WTC11 (cell line): ENCODE results near the gene OGDH. TPM values are rescaled to one million over a fixed set of nuclear protein-coding genes. Genes with fewer than 3 reads are reported as not detected.

ENCODE experiments used
- ATAC-seq: fragments of 200-7000 bp; cut with Tn5 transposase; 2 replicates; pipeline ENCODE4 v1.10.0; 2021; ENCODE audit warnings: mild to moderate bottlenecking, moderate library complexity
- CTCF ChIA-PET: fragments of 300-600 bp; sonication (Branson Sonifier 250); formaldehyde crosslinking; loops from one replicate; lab custom pipeline; 2021; ENCODE audit warnings: antibody characterized with exemption; lab: Charles Lee
- POLR2A ChIA-PET: fragments of 350-600 bp; sonication (Branson Sonifier 250); formaldehyde crosslinking; loops from one replicate; lab custom pipeline; 2021; ENCODE audit warnings: antibody characterized with exemption; lab: Charles Lee
- DNase-seq: peaks from one replicate; pipeline ENCODE4 v3.0.0; 2021; ENCODE audit warnings: low spot score
- H3K27ac Mint-ChIP-seq: 2 replicates; pipeline ENCODE4 v1.8.0; 2021; ENCODE audit warnings: mixed read lengths
- H3K27me3 Mint-ChIP-seq: 2 replicates; pipeline ENCODE4 v1.8.0; 2021; ENCODE audit warnings: low read depth, mild to moderate bottlenecking, moderate library complexity, mixed read lengths
- H3K36me3 Mint-ChIP-seq: 2 replicates; pipeline ENCODE4 v1.8.0; 2021; ENCODE audit warnings: mixed read lengths
- H3K4me1 Mint-ChIP-seq: 2 replicates; pipeline ENCODE4 v1.8.0; 2022; ENCODE audit warnings: mixed read lengths
- H3K4me3 Mint-ChIP-seq: 2 replicates; pipeline ENCODE4 v1.8.0; 2021; ENCODE audit warnings: mild to moderate bottlenecking, moderate library complexity, mixed read lengths
- H3K9me3 Mint-ChIP-seq: 2 replicates; pipeline ENCODE4 v1.8.0; 2021; ENCODE audit warnings: mixed read lengths
- ATF1 ChIP-seq: sonication (generic); formaldehyde crosslinking; IDR thresholded peaks from 2 replicates; pipeline ENCODE4 v1.8.1; 2023; ENCODE audit warnings: mild to moderate bottlenecking, moderate library complexity, missing genetic modification reagents
- FOXJ3 ChIP-seq: sonication (generic); formaldehyde crosslinking; IDR thresholded peaks from 2 replicates; pipeline ENCODE4 v1.9.0; 2021; ENCODE audit warnings: missing genetic modification reagents, mild to moderate bottlenecking, borderline replicate concordance
- GRHL2 ChIP-seq: fragments of 250-450 bp; sonication (Bioruptor Pico); IDR thresholded peaks from 2 replicates; pipeline ENCODE4 v1.8.0; 2022; ENCODE audit warnings: mild to moderate bottlenecking, moderate library complexity; ENCODE audit not compliant: insufficient replicate concordance, severe bottlenecking
- JAZF1 ChIP-seq: fragments of 250-450 bp; sonication (Bioruptor Pico); IDR thresholded peaks from 2 replicates; pipeline ENCODE4 v1.9.0; 2021; ENCODE audit warnings: moderate library complexity, mild to moderate bottlenecking, inconsistent platforms
- JUN ChIP-seq: sonication (generic); formaldehyde crosslinking; IDR thresholded peaks from 2 replicates; pipeline ENCODE4 v1.8.0; 2023; ENCODE audit warnings: mild to moderate bottlenecking, missing genetic modification reagents
- MXD4 ChIP-seq: fragments of 250-450 bp; sonication (Bioruptor Pico); IDR thresholded peaks from 2 replicates; pipeline ENCODE4 v1.8.0; 2021; ENCODE audit warnings: mild to moderate bottlenecking, moderate library complexity, borderline replicate concordance
- NR3C1 ChIP-seq: sonication (generic); formaldehyde crosslinking; conservative IDR thresholded peaks from 2 replicates; pipeline ENCODE4 v1.8.1; 2023; ENCODE audit warnings: low read depth, mild to moderate bottlenecking, missing genetic modification reagents
- PRDM15 ChIP-seq: sonication (generic); formaldehyde crosslinking; IDR thresholded peaks from 2 replicates; pipeline ENCODE4 v1.8.0; 2022; ENCODE audit warnings: missing genetic modification reagents
- PREB ChIP-seq: sonication (generic); formaldehyde crosslinking; IDR thresholded peaks from 2 replicates; pipeline ENCODE4 v1.8.1; 2022; ENCODE audit warnings: mild to moderate bottlenecking, missing genetic modification reagents, moderate library complexity, borderline replicate concordance
- SMAD3 ChIP-seq: sonication (generic); formaldehyde crosslinking; IDR thresholded peaks from 2 replicates; pipeline ENCODE4 v1.8.0; 2022; ENCODE audit warnings: missing genetic modification reagents, mild to moderate bottlenecking, borderline replicate concordance
- TP53 ChIP-seq: sonication (generic); formaldehyde crosslinking; IDR thresholded peaks from 2 replicates; pipeline ENCODE4 v1.8.1; 2023; ENCODE audit warnings: mild to moderate bottlenecking, missing genetic modification reagents
- ZNF396 ChIP-seq: fragments of 250-450 bp; sonication (Bioruptor Pico); IDR thresholded peaks from 2 replicates; pipeline ENCODE4 v1.8.0; 2021; ENCODE audit warnings: mild to moderate bottlenecking, moderate library complexity, borderline replicate concordance
- ZNF425 ChIP-seq: fragments of 250-450 bp; sonication (Bioruptor Pico); conservative IDR thresholded peaks from 2 replicates; pipeline ENCODE4 v1.9.0; 2021; ENCODE audit warnings: mild to moderate bottlenecking
- ZNF671 ChIP-seq: fragments of 250-450 bp; sonication (Bioruptor Pico); IDR thresholded peaks from 2 replicates; pipeline ENCODE4 v1.8.0; 2021; ENCODE audit warnings: mild to moderate bottlenecking
- total RNA-seq: library from RNA; stranded (reverse); gene quantifications from 3 replicates; pipeline ENCODE4 v1.2.3, GENCODE V29; 2021
- TF ChIP-seq, protein P1 (sequence below): fragments of 250-450 bp; sonication (Bioruptor Pico); IDR thresholded peaks from 2 replicates; pipeline ENCODE4 v1.9.0; 2021; ENCODE audit warnings: moderate library complexity, mild to moderate bottlenecking, inconsistent platforms, borderline replicate concordance
- TF ChIP-seq, protein P2 (sequence below): sonication (generic); formaldehyde crosslinking; conservative IDR thresholded peaks from 2 replicates; pipeline ENCODE4 v1.8.1; 2023; ENCODE audit warnings: mild to moderate bottlenecking, low read depth, missing genetic modification reagents, moderate library complexity
- TF ChIP-seq, protein P3 (sequence below): fragments of 200-600 bp; IDR thresholded peaks from 2 replicates; pipeline ENCODE4 v1.8.0; 2022; ENCODE audit warnings: antibody characterized with exemption
- TF ChIP-seq, protein P4 (sequence below): sonication (generic); formaldehyde crosslinking; IDR thresholded peaks from 2 replicates; pipeline ENCODE4 v1.8.1; 2023; ENCODE audit warnings: mild to moderate bottlenecking, missing genetic modification reagents
- TF ChIP-seq, protein P5 (sequence below): fragments of 250-450 bp; sonication (Bioruptor Pico); IDR thresholded peaks from 2 replicates; pipeline ENCODE4 v1.8.0; 2021; ENCODE audit warnings: mild to moderate bottlenecking
- TF ChIP-seq, protein P6 (sequence below): sonication (generic); formaldehyde crosslinking; IDR thresholded peaks from 2 replicates; pipeline ENCODE4 v1.8.0; 2022; ENCODE audit warnings: mild to moderate bottlenecking, missing genetic modification reagents

Gene OGDH
- total RNA-seq, 1 experiment from 2014 or later: 79.6 TPM

DNA sequence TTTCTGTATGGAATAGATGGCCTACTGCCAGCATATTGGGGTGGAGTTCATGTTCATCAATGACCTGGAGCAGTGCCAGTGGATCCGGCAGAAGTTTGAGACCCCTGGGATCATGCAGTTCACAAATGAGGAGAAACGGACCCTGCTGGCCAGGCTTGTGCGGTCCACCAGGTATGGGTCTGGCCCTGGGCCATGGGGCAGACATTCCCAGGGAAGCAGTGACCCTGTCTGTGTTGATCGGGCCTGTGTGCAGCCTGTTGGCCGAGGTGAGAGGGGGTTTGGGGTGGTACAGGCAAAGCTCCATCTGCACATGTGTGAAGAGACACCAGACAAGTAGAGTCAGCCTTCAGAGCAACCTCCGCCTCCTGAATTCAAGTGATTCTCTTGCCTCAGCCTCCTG, 67.3 kb downstream of the OGDH start (continued):
- TF ChIP-seq, protein P1, sequence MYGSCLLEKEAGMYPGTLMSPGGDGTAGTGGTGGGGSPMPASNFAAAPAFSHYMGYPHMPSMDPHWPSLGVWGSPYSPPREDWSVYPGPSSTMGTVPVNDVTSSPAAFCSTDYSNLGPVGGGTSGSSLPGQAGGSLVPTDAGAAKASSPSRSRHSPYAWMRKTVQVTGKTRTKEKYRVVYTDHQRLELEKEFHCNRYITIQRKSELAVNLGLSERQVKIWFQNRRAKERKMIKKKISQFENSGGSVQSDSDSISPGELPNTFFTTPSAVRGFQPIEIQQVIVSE (CRISPR knock-in tag): no peak
- TF ChIP-seq ZNF425 (CRISPR knock-in tag): no peak
- TF ChIP-seq, protein P2, sequence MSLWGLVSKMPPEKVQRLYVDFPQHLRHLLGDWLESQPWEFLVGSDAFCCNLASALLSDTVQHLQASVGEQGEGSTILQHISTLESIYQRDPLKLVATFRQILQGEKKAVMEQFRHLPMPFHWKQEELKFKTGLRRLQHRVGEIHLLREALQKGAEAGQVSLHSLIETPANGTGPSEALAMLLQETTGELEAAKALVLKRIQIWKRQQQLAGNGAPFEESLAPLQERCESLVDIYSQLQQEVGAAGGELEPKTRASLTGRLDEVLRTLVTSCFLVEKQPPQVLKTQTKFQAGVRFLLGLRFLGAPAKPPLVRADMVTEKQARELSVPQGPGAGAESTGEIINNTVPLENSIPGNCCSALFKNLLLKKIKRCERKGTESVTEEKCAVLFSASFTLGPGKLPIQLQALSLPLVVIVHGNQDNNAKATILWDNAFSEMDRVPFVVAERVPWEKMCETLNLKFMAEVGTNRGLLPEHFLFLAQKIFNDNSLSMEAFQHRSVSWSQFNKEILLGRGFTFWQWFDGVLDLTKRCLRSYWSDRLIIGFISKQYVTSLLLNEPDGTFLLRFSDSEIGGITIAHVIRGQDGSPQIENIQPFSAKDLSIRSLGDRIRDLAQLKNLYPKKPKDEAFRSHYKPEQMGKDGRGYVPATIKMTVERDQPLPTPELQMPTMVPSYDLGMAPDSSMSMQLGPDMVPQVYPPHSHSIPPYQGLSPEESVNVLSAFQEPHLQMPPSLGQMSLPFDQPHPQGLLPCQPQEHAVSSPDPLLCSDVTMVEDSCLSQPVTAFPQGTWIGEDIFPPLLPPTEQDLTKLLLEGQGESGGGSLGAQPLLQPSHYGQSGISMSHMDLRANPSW (CRISPR knock-in tag): no peak

GRCh38 chr7:44674381-44674780, 68.0 kb downstream of the OGDH start:
- ATAC-seq (no peak), DNase-seq (no peak)
- no peak overlapping the region for H3K27ac Mint-ChIP-seq
- H3K9me3 Mint-ChIP-seq: no peaks in the 10 kb centered on the region
- H3K4me1 Mint-ChIP-seq: no peaks in the 10 kb centered on the region; the same call in 1 of the 2 replicates
- H3K4me3 Mint-ChIP-seq: no peak overlapping the region
- CTCF ChIA-PET: no interaction called here
- POLR2A ChIA-PET: no interaction called here
- H3K27me3 Mint-ChIP-seq: no peaks in the 10 kb centered on the region
- H3K36me3 Mint-ChIP-seq: peaks cover 41% of the 10 kb centered on the region
- TF ChIP-seq PREB (CRISPR knock-in tag): no peak
- TF ChIP-seq, protein P3, sequence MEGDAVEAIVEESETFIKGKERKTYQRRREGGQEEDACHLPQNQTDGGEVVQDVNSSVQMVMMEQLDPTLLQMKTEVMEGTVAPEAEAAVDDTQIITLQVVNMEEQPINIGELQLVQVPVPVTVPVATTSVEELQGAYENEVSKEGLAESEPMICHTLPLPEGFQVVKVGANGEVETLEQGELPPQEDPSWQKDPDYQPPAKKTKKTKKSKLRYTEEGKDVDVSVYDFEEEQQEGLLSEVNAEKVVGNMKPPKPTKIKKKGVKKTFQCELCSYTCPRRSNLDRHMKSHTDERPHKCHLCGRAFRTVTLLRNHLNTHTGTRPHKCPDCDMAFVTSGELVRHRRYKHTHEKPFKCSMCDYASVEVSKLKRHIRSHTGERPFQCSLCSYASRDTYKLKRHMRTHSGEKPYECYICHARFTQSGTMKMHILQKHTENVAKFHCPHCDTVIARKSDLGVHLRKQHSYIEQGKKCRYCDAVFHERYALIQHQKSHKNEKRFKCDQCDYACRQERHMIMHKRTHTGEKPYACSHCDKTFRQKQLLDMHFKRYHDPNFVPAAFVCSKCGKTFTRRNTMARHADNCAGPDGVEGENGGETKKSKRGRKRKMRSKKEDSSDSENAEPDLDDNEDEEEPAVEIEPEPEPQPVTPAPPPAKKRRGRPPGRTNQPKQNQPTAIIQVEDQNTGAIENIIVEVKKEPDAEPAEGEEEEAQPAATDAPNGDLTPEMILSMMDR: no peak
- TF ChIP-seq, protein P4, sequence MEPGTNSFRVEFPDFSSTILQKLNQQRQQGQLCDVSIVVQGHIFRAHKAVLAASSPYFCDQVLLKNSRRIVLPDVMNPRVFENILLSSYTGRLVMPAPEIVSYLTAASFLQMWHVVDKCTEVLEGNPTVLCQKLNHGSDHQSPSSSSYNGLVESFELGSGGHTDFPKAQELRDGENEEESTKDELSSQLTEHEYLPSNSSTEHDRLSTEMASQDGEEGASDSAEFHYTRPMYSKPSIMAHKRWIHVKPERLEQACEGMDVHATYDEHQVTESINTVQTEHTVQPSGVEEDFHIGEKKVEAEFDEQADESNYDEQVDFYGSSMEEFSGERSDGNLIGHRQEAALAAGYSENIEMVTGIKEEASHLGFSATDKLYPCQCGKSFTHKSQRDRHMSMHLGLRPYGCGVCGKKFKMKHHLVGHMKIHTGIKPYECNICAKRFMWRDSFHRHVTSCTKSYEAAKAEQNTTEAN (CRISPR knock-in tag): no peak
- TF ChIP-seq TP53 (CRISPR knock-in tag): no peak
- TF ChIP-seq, protein P5, sequence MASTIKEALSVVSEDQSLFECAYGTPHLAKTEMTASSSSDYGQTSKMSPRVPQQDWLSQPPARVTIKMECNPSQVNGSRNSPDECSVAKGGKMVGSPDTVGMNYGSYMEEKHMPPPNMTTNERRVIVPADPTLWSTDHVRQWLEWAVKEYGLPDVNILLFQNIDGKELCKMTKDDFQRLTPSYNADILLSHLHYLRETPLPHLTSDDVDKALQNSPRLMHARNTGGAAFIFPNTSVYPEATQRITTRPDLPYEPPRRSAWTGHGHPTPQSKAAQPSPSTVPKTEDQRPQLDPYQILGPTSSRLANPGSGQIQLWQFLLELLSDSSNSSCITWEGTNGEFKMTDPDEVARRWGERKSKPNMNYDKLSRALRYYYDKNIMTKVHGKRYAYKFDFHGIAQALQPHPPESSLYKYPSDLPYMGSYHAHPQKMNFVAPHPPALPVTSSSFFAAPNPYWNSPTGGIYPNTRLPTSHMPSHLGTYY (CRISPR knock-in tag): no peak
- TF ChIP-seq ATF1 (CRISPR knock-in tag): no peak
- TF ChIP-seq ZNF396 (CRISPR knock-in tag): no peak
- no peak for TF ChIP-seq PRDM15 (CRISPR knock-in tag)
- TF ChIP-seq, protein P6, sequence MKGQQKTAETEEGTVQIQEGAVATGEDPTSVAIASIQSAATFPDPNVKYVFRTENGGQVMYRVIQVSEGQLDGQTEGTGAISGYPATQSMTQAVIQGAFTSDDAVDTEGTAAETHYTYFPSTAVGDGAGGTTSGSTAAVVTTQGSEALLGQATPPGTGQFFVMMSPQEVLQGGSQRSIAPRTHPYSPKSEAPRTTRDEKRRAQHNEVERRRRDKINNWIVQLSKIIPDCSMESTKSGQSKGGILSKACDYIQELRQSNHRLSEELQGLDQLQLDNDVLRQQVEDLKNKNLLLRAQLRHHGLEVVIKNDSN (CRISPR knock-in tag): no peak
- no peak for TF ChIP-seq JAZF1 (CRISPR knock-in tag)
- TF ChIP-seq GRHL2 (CRISPR knock-in tag): no peak
- TF ChIP-seq MXD4 (CRISPR knock-in tag): no peak
- TF ChIP-seq NR3C1 (CRISPR knock-in tag): no peak
- TF ChIP-seq SMAD3 (CRISPR knock-in tag): no peak
- no peak for TF ChIP-seq ZNF671
- no peak for TF ChIP-seq JUN (CRISPR knock-in tag)
- no peak for TF ChIP-seq FOXJ3 (CRISPR knock-in tag)
